Gastroesophageal sphincter (tissue), 4 donors: ENCODE results near the gene IL24. TPM values are rescaled to one million over a fixed set of nuclear protein-coding genes. Genes with fewer than 3 reads are reported as not detected.

Source experiments
- ATAC-seq: fragments of 150-250 bp; one replicate; pipeline ENCODE4 v1.9.1; 2016; ENCODE audit warnings: mild to moderate bottlenecking, moderate library complexity
- H3K27ac ChIP-seq, 4 donors: fragments of 200-600 bp; sonication (generic) in 3 of 4; 1 replicate in 3 of 4; 2 replicates in 1 of 4; pipeline ENCODE4 v1.5.1; 2016 to 2019
- H3K27me3 ChIP-seq: fragments of 200-600 bp; sonication (generic); one replicate; pipeline ENCODE4 v1.5.1; 2019
- H3K36me3 ChIP-seq, 2 donors: fragments of 200-600 bp; sonication (generic); one replicate each; pipeline ENCODE4 v1.5.1; 2019; ENCODE audit warnings: control low read depth in 1 of 2
- H3K4me1 ChIP-seq, 3 donors: fragments of 200-600 bp; sonication (generic); 1 replicate in 2 of 3; 2 replicates in 1 of 3; pipeline ENCODE4 v1.5.1; 2016 to 2019; ENCODE audit warnings: control low read depth in 2 of 3
- H3K4me3 ChIP-seq, 2 donors: fragments of 200-600 bp; sonication (generic); one replicate each; pipeline ENCODE4 v1.5.1; 2019; ENCODE audit warnings: mild to moderate bottlenecking in 1 of 2, moderate library complexity in 1 of 2
- H3K9me3 ChIP-seq, 3 donors: fragments of 200-600 bp; sonication (generic); one replicate each; pipeline ENCODE4 v1.5.1; 2017 to 2019; ENCODE audit warnings: control low read depth in 2 of 3
- EP300 ChIP-seq: sonication (generic); formaldehyde crosslinking; IDR thresholded peaks from one replicate; pipeline ENCODE4 v1.6.1; 2017; ENCODE audit warnings: antibody characterized with exemption, mild to moderate bottlenecking
- POLR2A ChIP-seq, 2 donors: fragments of 450-650 bp; IDR thresholded peaks; one replicate each; pipeline ENCODE4 v1.6.1; 2017; ENCODE audit warnings: antibody characterized with exemption in 2 of 2, mild to moderate bottlenecking in 2 of 2, moderate library complexity in 1 of 2
- POLR2AphosphoS5 ChIP-seq: sonication (generic); formaldehyde crosslinking; IDR thresholded peaks from one replicate; pipeline ENCODE4 v1.6.1; 2017; ENCODE audit warnings: antibody characterized with exemption
- WGBS, 2 donors: methylation state at CpG; one replicate each; pipeline ENCODE4 v1.1.5; 2018; ENCODE audit warnings: low coverage in 1 of 2; 5-methylcytosine and 5-hydroxymethylcytosine counted together
- total RNA-seq, 4 donors: library from RNA; depleted of rRNA; stranded (reverse); fragments of >200 nt; gene quantifications; one replicate each; pipeline ENCODE4 v1.1.0, GENCODE V29; 2016
- TF ChIP-seq, protein P1 (sequence below), 4 experiments: fragments of 200-600 bp in 2 of 4; fragments of 450-650 bp in 2 of 4; sonication (generic) in 1 of 4; IDR thresholded peaks; one replicate each; pipeline ENCODE4 v1.5.1; 2017 to 2019; ENCODE audit warnings: antibody characterized with exemption in 4 of 4, mild to moderate bottlenecking in 2 of 4, moderate library complexity in 2 of 4

The IL24 gene
- total RNA-seq, 4 donors from 2014 or later = not detected

DNA sequence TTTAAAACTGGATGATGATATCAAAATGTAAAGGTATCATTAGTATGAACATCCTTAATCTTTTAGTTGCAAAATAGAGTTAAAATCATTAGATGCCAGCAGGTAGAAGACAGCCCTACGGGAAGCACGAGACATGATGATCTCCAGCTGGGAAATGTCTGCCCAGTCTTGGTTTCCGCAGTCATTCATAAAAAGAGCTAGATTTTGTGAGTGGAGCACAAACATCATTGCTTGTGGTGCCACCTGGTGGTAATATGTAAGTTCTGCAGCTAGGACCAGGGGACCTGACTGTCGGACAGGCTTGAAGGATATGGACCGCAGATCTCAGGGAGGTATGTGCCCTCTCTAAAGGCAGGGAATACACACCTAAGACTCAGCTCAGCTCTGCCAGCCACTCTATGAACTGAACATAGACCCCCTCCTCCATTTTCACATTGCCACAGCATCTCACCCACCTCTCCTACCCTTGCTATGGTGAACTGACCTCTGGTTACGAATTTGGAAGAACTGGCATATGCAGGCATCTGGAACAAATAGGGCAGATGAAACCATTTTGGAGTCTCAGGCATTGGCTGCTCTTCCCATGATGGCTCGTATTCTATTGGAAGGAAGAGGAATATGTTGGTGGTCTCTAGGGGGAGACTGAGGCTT is 15.3 kb downstream of the IL24 start:
- H3K27me3 ChIP-seq = peaks cover 66% of the 10 kb centered on the region
- no peaks in the 10 kb centered on the region for H3K36me3 ChIP-seq
- WGBS, 2 donors = 13 to 18% methylated on average over 4 to 7 of the region's 7 CpGs
- peaks cover 0 to 32% (median 10%) of the 10 kb centered on the region in 3 donors for H3K4me1 ChIP-seq
- no peaks in the 10 kb centered on the region for H3K9me3 ChIP-seq
- no peak overlapping the region for H3K4me3 ChIP-seq
- TF ChIP-seq POLR2A (IDR thresholded peaks at IDR 0.05) (no peak), POLR2AphosphoS5 (peak; percentile 30), EP300 (no peak)
- TF ChIP-seq, protein P1, sequence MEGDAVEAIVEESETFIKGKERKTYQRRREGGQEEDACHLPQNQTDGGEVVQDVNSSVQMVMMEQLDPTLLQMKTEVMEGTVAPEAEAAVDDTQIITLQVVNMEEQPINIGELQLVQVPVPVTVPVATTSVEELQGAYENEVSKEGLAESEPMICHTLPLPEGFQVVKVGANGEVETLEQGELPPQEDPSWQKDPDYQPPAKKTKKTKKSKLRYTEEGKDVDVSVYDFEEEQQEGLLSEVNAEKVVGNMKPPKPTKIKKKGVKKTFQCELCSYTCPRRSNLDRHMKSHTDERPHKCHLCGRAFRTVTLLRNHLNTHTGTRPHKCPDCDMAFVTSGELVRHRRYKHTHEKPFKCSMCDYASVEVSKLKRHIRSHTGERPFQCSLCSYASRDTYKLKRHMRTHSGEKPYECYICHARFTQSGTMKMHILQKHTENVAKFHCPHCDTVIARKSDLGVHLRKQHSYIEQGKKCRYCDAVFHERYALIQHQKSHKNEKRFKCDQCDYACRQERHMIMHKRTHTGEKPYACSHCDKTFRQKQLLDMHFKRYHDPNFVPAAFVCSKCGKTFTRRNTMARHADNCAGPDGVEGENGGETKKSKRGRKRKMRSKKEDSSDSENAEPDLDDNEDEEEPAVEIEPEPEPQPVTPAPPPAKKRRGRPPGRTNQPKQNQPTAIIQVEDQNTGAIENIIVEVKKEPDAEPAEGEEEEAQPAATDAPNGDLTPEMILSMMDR (IDR thresholded peaks at IDR 0.05) = peak; percentile 86 to 93 (median 88)
- H3K27ac ChIP-seq = no peak overlapping the region
- peak; percentile 62 for ATAC-seq

DNA sequence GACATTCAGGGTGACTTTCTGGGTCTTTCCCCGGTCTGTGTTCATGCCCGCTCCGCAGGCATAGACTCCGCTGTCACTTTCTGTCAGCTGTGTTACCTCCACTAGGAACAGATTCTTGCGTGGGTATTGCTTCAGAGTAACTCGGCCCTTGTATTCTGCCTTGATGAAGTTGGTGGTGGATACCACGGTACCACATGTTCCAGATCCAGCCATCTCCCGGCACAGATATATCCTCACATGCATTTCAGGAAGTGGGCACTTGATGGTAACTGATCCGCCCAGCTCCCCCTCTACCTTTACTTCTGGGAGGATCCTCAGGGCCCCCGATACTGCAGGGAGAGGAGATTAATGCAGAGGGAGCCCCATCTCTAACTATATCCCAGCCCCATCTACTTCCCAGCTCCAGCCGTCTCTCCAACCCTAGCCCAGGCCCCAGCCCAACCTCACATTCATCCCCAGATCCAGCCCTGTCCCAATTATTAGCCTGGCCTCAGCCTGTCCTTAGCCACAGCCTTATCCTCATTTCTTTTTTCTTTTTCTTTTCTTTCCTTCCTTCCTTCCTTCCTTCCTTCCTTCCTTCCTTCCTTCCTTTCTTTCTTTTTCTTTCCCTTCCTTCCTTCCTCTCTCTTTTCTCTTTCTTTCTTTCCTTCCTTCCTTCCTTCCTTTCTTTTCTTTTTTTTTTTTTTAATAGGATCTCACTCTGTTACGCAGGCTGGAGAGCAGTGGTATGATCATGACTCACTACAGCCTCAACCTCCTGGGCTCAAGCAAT is 16.7 kb downstream of the IL24 start:
- Histone ChIP-seq H3K36me3 (no peaks in the 10 kb centered on the region), H3K4me1 (peaks cover 0 to 28% (median 10%) of the 10 kb centered on the region in 3 donors), H3K27ac (no peak overlapping the region), H3K27me3 (peaks cover 54% of the 10 kb centered on the region), H3K9me3 (no peaks in the 10 kb centered on the region), H3K4me3 (no peak overlapping the region)
- TF ChIP-seq, protein P1 (IDR thresholded peaks at IDR 0.05) = no peak
- TF ChIP-seq EP300 = no peak
- no peak for TF ChIP-seq POLR2AphosphoS5
- no peak for TF ChIP-seq POLR2A (IDR thresholded peaks at IDR 0.05)
- no peak for ATAC-seq
- WGBS, 2 donors = 74 to 80% methylated on average over 3 to 8 of the region's 12 CpGs

DNA sequence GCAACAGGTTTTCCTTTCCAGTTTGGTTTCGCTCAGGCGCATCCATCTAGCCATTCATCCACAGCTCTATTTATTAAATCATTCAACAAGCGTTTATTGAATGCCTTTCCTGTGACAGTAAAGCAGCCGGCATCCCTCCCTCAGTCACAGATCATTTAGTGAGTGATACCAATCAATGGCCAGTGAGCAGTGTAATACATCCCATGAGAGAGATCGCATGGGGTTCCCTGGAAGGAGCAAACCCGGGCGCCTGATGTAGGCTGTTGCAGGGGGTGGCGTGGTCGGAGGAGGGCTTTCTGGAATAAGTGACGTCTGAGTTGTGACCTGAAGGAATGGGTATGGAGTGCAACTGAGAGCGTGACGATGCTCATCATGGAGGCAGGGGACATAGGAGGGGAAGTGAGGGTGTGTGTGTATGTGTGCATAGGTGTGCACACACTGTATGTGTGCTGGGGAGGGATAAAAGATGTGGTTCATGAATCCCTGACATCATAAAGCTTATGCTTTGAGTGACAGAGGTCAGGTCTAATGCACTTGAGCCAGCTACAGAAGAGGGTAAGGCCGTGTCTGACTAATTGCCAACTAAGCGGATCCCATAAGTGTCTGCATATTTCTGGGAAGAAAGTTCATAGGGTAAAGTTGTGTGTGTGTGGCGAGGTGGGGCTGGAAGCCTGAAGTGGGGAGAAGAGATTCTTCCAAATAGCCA is 17.9 kb downstream of the IL24 start:
- Histone ChIP-seq H3K36me3 (no peaks in the 10 kb centered on the region), H3K4me1 (peaks cover 0 to 16% (median 0%) of the 10 kb centered on the region in 3 donors), H3K27ac (no peak overlapping the region), H3K27me3 (peaks cover 42% of the 10 kb centered on the region), H3K4me3 (no peak overlapping the region), H3K9me3 (no peaks in the 10 kb centered on the region)
- no peak for TF ChIP-seq EP300
- no peak for TF ChIP-seq POLR2A (IDR thresholded peaks at IDR 0.05)
- no peak for TF ChIP-seq POLR2AphosphoS5
- TF ChIP-seq, protein P1 (IDR thresholded peaks at IDR 0.05) = no peak
- WGBS, 2 donors = 78 to 80% methylated on average over 5 to 12 of the region's 15 CpGs
- no peak for ATAC-seq

DNA sequence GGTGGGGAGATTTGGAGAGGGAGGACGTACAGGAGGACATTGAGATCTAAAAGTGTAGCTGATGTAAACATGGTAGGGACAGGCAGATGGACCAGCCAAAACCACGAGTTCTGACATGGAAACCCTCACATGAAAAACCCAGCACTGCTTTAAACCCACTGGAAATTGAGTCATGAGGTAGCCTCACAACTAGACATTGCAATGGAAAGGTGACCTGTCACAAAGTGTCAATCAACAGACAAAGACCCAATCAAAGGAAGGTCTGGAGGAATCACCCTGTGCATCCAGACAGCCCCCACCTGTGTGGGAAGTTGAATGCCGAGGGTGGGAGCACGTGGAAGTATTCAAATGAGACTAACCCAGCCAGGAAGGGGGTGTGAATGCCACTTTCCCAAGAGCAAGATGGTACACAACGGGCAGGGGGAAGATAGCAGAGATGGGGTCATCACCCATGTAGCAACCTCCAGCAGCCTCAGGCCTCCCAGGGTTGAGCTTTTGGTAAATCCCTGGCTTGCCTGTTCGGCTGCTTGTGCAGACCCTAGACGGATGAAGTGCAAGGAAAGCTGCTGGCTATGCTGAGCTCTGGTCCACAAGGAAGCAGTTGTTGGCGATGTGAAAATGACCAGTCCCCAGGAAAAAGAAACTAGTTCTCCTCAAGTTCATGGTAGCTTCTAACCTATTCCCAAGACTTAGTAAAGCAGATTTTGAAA is 18.9 kb downstream of the IL24 start:
- Histone ChIP-seq H3K9me3 (no peaks in the 10 kb centered on the region), H3K36me3 (no peaks in the 10 kb centered on the region), H3K27ac (no peak overlapping the region), H3K27me3 (peaks cover 37% of the 10 kb centered on the region), H3K4me3 (no peak overlapping the region), H3K4me1 (peaks cover 0 to 13% (median 0%) of the 10 kb centered on the region in 3 donors)
- no peak for TF ChIP-seq POLR2A (IDR thresholded peaks at IDR 0.05)
- no peak for TF ChIP-seq EP300
- TF ChIP-seq POLR2AphosphoS5 = no peak
- TF ChIP-seq, protein P1 (IDR thresholded peaks at IDR 0.05) = no peak
- no peak for ATAC-seq
- 40 to 78% methylated on average over 2 to 7 of the region's 8 CpGs for WGBS, 2 donors
